OCI-LY1 (cell line): ENCODE data around the gene RREB1.

Experiments used
- H2AFZ ChIP-seq: fragments of 200-600 bp; sonication (generic), shearing (Covaris generic); 2 replicates; pipeline ENCODE4 v1.6.0; 2014; ENCODE audit warnings: antibody characterized with exemption, mild to moderate bottlenecking, low read length
- H3F3A ChIP-seq: fragments of 200-600 bp; sonication (generic), shearing (Covaris generic); 2 replicates; pipeline ENCODE4 v1.6.0; 2014; ENCODE audit warnings: mild to moderate bottlenecking, antibody characterized with exemption, low read length, moderate library complexity; ENCODE audit not compliant: insufficient read depth
- H3K27ac ChIP-seq: fragments of 200-600 bp; sonication (generic); 2 replicates; pipeline ENCODE4 v1.5.1; 2014; ENCODE audit warnings: low read length, mixed run types, mild to moderate bottlenecking, low read depth; ENCODE audit not compliant: poor library complexity, severe bottlenecking
- H3K27me3 ChIP-seq: fragments of 200-600 bp; sonication (generic); 2 replicates; pipeline ENCODE4 v1.6.0; 2014; ENCODE audit warnings: antibody characterized with exemption, mild to moderate bottlenecking, low read length, moderate library complexity; ENCODE audit not compliant: insufficient read depth
- H3K36me3 ChIP-seq: fragments of 200-600 bp; sonication (generic); 2 replicates; pipeline ENCODE4 v1.6.1; 2014; ENCODE audit warnings: mild to moderate bottlenecking, antibody characterized with exemption, low read length, moderate library complexity, mixed read lengths; ENCODE audit not compliant: insufficient read depth
- H3K4me1 ChIP-seq: fragments of 200-600 bp; sonication (generic); 2 replicates; pipeline ENCODE4 v1.5.1; 2014; ENCODE audit warnings: mild to moderate bottlenecking, low read length, moderate library complexity; ENCODE audit not compliant: insufficient read depth, severe bottlenecking
- H3K4me2 ChIP-seq: fragments of 200-600 bp; sonication (generic), shearing (Covaris generic); 2 replicates; pipeline ENCODE4 v1.6.1; 2014; ENCODE audit warnings: low read length
- H3K4me3 ChIP-seq: fragments of 200-600 bp; sonication (generic); 2 replicates; pipeline ENCODE4 v1.5.1; 2014; ENCODE audit warnings: low read length, low read depth, mild to moderate bottlenecking, mixed read lengths; ENCODE audit not compliant: poor library complexity, severe bottlenecking
- H3K79me2 ChIP-seq: fragments of 200-600 bp; shearing (Covaris generic); 2 replicates; pipeline ENCODE4 v1.6.1; 2016; ENCODE audit warnings: mixed run types, low read length, mixed read lengths; ENCODE audit not compliant: insufficient read depth
- H3K9ac ChIP-seq: fragments of 200-600 bp; sonication (generic), shearing (Covaris generic); 2 replicates; pipeline ENCODE4 v1.6.1; 2014; ENCODE audit warnings: mild to moderate bottlenecking, low read length, mixed read lengths
- H3K9me2 ChIP-seq: fragments of 200-600 bp; sonication (generic), shearing (Covaris generic); 2 replicates; pipeline ENCODE4 v1.6.1; 2014; ENCODE audit warnings: low read depth, mild to moderate bottlenecking, low read length, mixed read lengths
- H3K9me3 ChIP-seq: fragments of 200-600 bp; shearing (Covaris generic); 2 replicates; pipeline ENCODE4 v1.6.1; 2014; ENCODE audit warnings: low read length, mixed read lengths
- H4K20me1 ChIP-seq: fragments of 200-600 bp; sonication (generic), shearing (Covaris generic); 2 replicates; pipeline ENCODE4 v1.6.0; 2016; ENCODE audit warnings: mild to moderate bottlenecking, low read length; ENCODE audit not compliant: insufficient read depth
- CTCF ChIP-seq: fragments of 200-600 bp; sonication (generic), shearing (Covaris generic); IDR thresholded peaks from 2 replicates; pipeline ENCODE4 v1.5.1; 2017; ENCODE audit warnings: mild to moderate bottlenecking, antibody characterized with exemption, low read length, moderate library complexity, mixed read lengths
- EZH2 ChIP-seq: fragments of 200-600 bp; sonication (generic), shearing (Covaris generic); IDR thresholded peaks from 2 replicates; pipeline ENCODE4 v1.8.0; 2017; ENCODE audit warnings: borderline replicate concordance, mixed run types, mild to moderate bottlenecking, antibody characterized with exemption, low read length, moderate library complexity, mixed read lengths

Gene RREB1

GRCh38 chr6:7088076-7088742 lies 19.6 kb upstream of the RREB1 start:
- Histone ChIP-seq H3K4me3 (no peak overlapping the region), H3K9ac (no peak overlapping the region), H2AFZ (no peak overlapping the region)

GRCh38 chr6:7098993-7099392 lies 8.8 kb upstream of the RREB1 start:
- Histone ChIP-seq H3K4me1 (peaks cover 9% of the 10 kb centered on the region), H4K20me1 (no peaks in the 10 kb centered on the region), H3K4me3 (no peak overlapping the region), H3K27ac (no peak overlapping the region), H3K9ac (no peak overlapping the region), H3K9me3 (no peaks in the 10 kb centered on the region), H3K36me3 (no peaks in the 10 kb centered on the region), H3F3A (no peaks in the 10 kb centered on the region), H3K9me2 (no peaks in the 10 kb centered on the region), H3K27me3 (no peaks in the 10 kb centered on the region), H2AFZ (no peak overlapping the region), H3K4me2 (no peak overlapping the region), H3K79me2 (no peaks in the 10 kb centered on the region)
- TF ChIP-seq CTCF (no peak), EZH2 (no peak)

More at GRCh38 chr6:7088076-7088742, 19.6 kb upstream of the RREB1 start:
- TF ChIP-seq EZH2 (no peak), CTCF (no peak)
- H3K27ac ChIP-seq, result no peak overlapping the region
- H3K9me3 ChIP-seq, result no peaks in the 10 kb centered on the region
- H4K20me1 ChIP-seq, result no peaks in the 10 kb centered on the region
- H3F3A ChIP-seq, result no peaks in the 10 kb centered on the region
- H3K27me3 ChIP-seq, result peaks cover 4% of the 10 kb centered on the region; the same call in 1 of the 2 replicates
- H3K9me2 ChIP-seq, result no peaks in the 10 kb centered on the region
- H3K4me1 ChIP-seq, result peaks cover 3% of the 10 kb centered on the region
- no peak overlapping the region for H3K4me2 ChIP-seq
- no peaks in the 10 kb centered on the region for H3K36me3 ChIP-seq
- H3K79me2 ChIP-seq, result no peaks in the 10 kb centered on the region

GRCh38 chr6:7100072-7100752 lies 7.5 kb upstream of the RREB1 start:
- Histone ChIP-seq H3K9me2 (no peaks in the 10 kb centered on the region), H3F3A (no peaks in the 10 kb centered on the region), H3K4me2 (no peak overlapping the region), H3K9ac (no peak overlapping the region), H3K27ac (no peak overlapping the region), H2AFZ (no peak overlapping the region), H3K27me3 (no peaks in the 10 kb centered on the region), H3K9me3 (no peaks in the 10 kb centered on the region), H3K79me2 (no peaks in the 10 kb centered on the region), H3K4me1 (peaks cover 9% of the 10 kb centered on the region), H3K4me3 (no peak overlapping the region), H3K36me3 (no peaks in the 10 kb centered on the region), H4K20me1 (no peaks in the 10 kb centered on the region)
- TF ChIP-seq CTCF (no peak), EZH2 (no peak)
